Progenitor cell of endocrine pancreas (in vitro differentiated cells): ENCODE data around the gene MRPS22. TPM values are rescaled to one million over a fixed set of nuclear protein-coding genes. Genes with fewer than 3 reads are reported as not detected.
A peak's percentile ranks its signal among the peaks of the same experiment; 100 is the strongest.

Source experiments
- DNase-seq: peaks from one replicate; pipeline ENCODE4 v3.0.0; 2021; ENCODE audit warnings: low spot score; ENCODE audit not compliant: unreplicated experiment
- H3K27ac Mint-ChIP-seq: 2 replicates; pipeline ENCODE4 v1.8.0; 2021; ENCODE audit warnings: mild to moderate bottlenecking, moderate library complexity, mixed read lengths
- H3K27me3 Mint-ChIP-seq: 2 replicates; pipeline ENCODE4 v1.8.0; 2021; ENCODE audit warnings: mixed read lengths
- H3K36me3 Mint-ChIP-seq: 2 replicates; pipeline ENCODE4 v1.8.0; 2022; ENCODE audit warnings: mixed read lengths; ENCODE audit not compliant: insufficient read depth
- H3K4me1 Mint-ChIP-seq: 2 replicates; pipeline ENCODE4 v1.8.0; 2021; ENCODE audit warnings: low read depth, mixed read lengths
- H3K4me3 Mint-ChIP-seq: 2 replicates; pipeline ENCODE4 v1.8.0; 2021; ENCODE audit warnings: low read depth, mild to moderate bottlenecking, moderate library complexity, mixed read lengths
- H3K9me3 Mint-ChIP-seq: 2 replicates; pipeline ENCODE4 v1.8.0; 2021; ENCODE audit warnings: low read depth, mixed read lengths
- total RNA-seq: library from RNA; stranded (reverse); gene quantifications from 2 replicates; pipeline ENCODE4 v1.2.1, GENCODE V29; 2021
- TF ChIP-seq, protein P1 (sequence below): fragments of 200-600 bp; sonication (generic); IDR thresholded peaks from one replicate; pipeline ENCODE4 v1.5.0; 2021; ENCODE audit warnings: antibody characterized with exemption, mild to moderate bottlenecking; ENCODE audit not compliant: unreplicated experiment

MRPS22 gene
- total RNA-seq, 1 donor from 2014 or later, result 39.5 TPM

DNA sequence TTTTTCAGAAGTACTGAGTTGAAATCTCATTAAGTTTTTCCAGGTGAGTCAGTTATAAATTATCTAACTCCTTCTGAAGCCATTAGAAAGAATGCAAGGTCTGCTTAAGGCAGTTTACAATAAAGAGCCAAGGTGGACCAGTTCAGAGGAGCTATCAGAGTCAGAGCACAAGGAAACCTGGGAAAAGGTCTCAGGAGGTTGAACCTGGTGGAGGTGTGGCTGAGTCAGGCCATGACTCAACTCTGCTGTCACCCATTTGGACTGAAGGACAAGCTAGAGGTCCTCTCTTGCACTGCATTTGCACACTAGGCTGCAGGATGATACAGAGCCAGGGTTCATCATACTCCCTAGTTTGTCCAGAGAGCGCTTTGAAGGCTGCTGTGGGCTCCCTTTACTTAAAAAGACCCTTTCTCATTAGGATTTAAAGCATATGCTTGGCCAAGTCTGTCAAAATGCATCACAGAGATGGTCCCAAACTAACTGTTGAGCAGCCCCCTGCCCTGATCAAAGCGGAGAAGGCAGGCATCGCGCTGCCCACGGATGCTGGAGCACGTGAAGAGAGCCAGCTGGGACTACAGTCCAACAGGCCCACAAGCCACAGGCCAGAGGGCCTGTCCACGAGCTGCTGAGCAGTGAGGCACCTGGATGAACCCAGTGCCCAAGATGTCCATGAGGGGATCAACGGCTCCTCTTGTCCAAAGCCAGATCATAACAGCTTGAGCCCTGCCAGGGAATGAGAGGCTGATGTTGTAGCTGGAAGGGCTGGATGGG is 26.0 kb upstream of the MRPS22 start:
- DNase-seq, result no peak
- H3K27ac Mint-ChIP-seq, result no peak overlapping the region
- no peaks in the 10 kb centered on the region for H3K36me3 Mint-ChIP-seq
- peaks cover 9% of the 10 kb centered on the region for H3K4me1 Mint-ChIP-seq
- no peak overlapping the region for H3K4me3 Mint-ChIP-seq
- TF ChIP-seq, protein P1, sequence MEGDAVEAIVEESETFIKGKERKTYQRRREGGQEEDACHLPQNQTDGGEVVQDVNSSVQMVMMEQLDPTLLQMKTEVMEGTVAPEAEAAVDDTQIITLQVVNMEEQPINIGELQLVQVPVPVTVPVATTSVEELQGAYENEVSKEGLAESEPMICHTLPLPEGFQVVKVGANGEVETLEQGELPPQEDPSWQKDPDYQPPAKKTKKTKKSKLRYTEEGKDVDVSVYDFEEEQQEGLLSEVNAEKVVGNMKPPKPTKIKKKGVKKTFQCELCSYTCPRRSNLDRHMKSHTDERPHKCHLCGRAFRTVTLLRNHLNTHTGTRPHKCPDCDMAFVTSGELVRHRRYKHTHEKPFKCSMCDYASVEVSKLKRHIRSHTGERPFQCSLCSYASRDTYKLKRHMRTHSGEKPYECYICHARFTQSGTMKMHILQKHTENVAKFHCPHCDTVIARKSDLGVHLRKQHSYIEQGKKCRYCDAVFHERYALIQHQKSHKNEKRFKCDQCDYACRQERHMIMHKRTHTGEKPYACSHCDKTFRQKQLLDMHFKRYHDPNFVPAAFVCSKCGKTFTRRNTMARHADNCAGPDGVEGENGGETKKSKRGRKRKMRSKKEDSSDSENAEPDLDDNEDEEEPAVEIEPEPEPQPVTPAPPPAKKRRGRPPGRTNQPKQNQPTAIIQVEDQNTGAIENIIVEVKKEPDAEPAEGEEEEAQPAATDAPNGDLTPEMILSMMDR, result no peak
- peaks cover 84% of the 10 kb centered on the region for H3K27me3 Mint-ChIP-seq
- no peaks in the 10 kb centered on the region for H3K9me3 Mint-ChIP-seq

DNA sequence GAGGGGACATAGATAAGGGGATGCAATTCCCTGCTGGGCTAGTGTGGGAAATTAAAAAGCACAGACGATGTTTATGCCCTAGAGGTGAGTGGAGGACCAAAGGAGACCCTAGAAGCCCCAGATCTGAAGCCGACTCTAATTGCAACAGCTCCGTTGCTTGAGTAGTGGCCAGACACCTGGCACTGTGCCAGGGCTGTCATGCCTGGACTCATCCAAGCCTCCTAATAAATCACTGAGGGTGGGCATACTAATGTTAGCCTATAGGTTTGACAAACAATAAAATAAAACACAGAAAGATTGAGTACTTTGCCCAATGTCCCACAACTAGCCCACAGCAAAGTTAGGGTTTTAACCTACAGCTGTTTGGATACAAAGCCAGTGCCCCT is 25.4 kb upstream of the MRPS22 start:
- H3K4me3 Mint-ChIP-seq, result no peak overlapping the region
- no peaks in the 10 kb centered on the region for H3K9me3 Mint-ChIP-seq
- TF ChIP-seq, protein P1, result no peak
- peaks cover 9% of the 10 kb centered on the region for H3K4me1 Mint-ChIP-seq
- no peak for DNase-seq
- no peak overlapping the region for H3K27ac Mint-ChIP-seq
- H3K27me3 Mint-ChIP-seq, result peaks cover 83% of the 10 kb centered on the region
- H3K36me3 Mint-ChIP-seq, result no peaks in the 10 kb centered on the region

DNA sequence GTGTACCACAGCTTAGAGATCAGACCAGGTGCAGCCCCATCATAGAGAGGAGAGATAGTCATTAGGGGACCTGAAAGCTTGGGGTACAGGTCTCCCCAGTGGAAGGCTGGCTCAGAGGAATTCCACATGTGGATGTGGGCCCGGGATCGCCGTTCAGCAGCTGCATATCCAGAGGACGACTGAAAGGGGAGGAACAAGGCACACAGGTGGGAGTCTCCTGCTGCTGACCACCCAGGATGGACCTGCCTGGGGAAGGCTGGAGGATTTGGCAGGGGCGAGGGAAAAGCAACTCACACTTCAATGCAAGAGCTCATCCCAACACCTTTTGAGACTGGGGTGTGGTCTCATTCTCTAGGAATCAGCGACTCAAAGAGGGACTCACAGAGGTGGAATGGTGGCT is 25.0 kb upstream of the MRPS22 start:
- Mint-ChIP-seq H3K4me1 (peaks cover 9% of the 10 kb centered on the region), H3K27me3 (peaks cover 83% of the 10 kb centered on the region)
- TF ChIP-seq, protein P1, result no peak

DNA sequence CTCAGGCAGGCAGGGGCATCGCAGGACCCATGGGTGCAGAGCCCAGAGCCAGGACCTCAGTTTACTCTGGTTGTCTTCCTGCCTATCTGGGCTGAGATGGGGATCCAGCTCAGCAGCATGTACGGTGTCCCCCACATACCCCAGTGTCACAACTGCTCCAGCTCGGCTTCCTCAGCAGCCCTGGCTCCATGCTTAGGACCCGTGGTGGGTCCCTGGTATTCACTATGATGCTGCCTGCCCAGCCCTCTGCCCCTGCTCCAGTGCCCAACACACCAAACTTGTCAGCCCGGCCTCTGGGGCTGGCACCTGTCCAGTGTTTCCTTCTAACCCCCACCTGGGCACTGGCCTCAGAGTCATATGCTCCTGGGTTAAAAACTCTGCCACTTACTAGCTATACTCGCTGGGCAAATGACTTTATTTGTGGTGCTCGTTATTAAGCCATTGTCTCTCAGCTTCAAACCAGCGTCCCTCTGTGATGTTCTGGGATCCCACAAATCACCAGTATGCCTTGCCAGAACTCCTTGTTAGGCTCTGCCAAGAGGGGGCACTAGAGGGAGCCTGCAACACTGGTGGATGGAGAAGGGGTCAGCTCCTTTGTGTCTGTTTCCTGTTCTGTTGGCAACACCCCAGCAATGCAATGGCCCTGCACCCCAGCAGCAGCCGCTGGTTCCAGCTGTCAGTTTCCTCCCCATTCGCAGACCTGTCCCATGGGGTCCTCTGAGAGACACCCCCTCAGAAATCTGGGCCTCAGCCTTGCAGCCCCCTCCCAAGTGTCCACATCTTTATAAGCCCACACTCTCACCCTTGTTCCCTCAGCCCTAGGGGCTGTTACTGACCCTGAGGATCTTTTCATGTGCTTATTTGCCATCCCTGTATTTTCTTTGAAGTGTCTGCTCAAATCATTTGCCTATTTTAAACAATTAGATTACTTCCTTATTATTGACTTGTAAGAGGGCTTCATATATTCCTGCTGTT is 24.1 kb upstream of the MRPS22 start:
- Mint-ChIP-seq H3K27me3 (peaks cover 83% of the 10 kb centered on the region), H3K4me3 (no peak overlapping the region), H3K27ac (no peak overlapping the region), H3K9me3 (no peaks in the 10 kb centered on the region), H3K36me3 (no peaks in the 10 kb centered on the region), H3K4me1 (peaks cover 9% of the 10 kb centered on the region)
- DNase-seq, result no peak
- TF ChIP-seq, protein P1, result peak; percentile 51

More for the DNA sequence above, 25.0 kb upstream of the MRPS22 start:
- Mint-ChIP-seq H3K27ac (no peak overlapping the region), H3K36me3 (no peaks in the 10 kb centered on the region), H3K4me3 (no peak overlapping the region), H3K9me3 (no peaks in the 10 kb centered on the region)
- DNase-seq, result no peak

DNA sequence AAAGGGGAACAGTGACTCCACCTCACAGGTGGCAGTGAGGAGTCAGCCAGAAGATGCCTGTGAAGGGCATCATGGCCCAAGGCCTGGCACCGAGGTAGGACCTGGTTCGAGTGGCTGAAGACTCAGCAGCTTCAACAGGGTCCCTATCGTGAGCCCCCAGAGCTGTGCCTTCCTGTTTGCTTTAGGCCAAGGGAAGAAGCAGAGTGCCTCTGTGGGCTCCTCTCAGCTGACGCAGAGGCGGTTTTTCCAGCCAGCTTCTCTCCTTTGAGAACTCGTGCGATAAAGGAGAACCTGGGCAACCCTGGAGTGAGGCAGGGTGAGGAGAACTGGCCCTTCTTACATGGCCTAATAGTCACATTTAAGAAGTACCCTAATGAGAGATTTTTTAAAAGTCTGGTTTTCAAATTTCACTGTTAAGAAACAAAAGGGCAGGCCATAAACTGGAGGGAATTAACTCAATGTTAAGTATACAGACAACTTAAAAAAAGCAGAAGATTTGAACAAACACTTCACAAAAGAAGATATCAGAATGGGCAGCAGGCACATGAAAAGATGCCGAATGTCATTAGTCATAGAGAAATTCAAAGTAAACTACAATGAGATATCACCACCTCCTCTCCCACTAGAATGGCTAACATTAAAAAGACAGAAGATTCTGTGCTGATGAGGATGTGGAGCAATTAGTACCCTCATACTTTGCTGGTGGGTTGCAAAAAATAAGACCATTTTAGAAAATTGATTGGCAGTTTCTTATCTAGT is 23.1 kb upstream of the MRPS22 start:
- Mint-ChIP-seq H3K9me3 (no peaks in the 10 kb centered on the region), H3K27ac (no peak overlapping the region), H3K4me3 (no peak overlapping the region), H3K27me3 (peaks cover 81% of the 10 kb centered on the region), H3K4me1 (peaks cover 9% of the 10 kb centered on the region), H3K36me3 (no peaks in the 10 kb centered on the region)
- no peak for DNase-seq
- TF ChIP-seq, protein P1, result no peak
